ENCODE data around the gene TRAPPC2.
"Not testable (repeated sequence)": the region's sequence is repeated elsewhere in the genome, so short reads cannot be mapped to it uniquely, and the experiment has no call there.

TRAPPC2 gene

GRCh38 chrX:13673016-13673415 is 61.4 kb downstream of the TRAPPC2 start:
- DNase-seq (ENCODE audit: low read depth) = no peak
- no peak overlapping the region for H3K4me3 ChIP-seq (ENCODE audit: low read depth, low read length)

DNA sequence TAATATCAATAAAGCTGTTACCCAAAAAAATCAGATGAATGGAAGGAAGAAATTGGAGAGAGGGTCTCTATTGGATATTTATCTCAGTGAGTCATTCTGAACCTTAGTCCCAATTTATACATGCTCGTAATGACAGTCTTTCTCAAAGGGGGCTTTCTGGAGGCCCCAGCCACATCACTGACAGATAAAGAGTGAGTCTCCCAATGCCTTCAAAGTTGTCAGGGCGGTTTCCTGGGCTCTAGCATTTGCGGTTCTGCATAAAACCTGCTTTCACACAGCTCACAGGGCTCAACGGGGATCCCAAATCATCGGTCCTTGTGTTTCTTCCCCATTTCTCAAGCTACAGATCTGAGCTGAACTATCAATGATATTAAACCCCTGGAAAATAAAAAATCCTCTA is 64.2 kb downstream of the TRAPPC2 start:
- TF ChIP-seq CTCF (IDR thresholded peaks at IDR 0.05; ENCODE audit: control insufficient read depth, extremely low read depth, insufficient read depth) = no peak
- no peak overlapping the region for H3K4me3 ChIP-seq (ENCODE audit: low read depth, low read length)
- DNase-seq (ENCODE audit: low read depth) = no peak

More at GRCh38 chrX:13673016-13673415, 61.4 kb downstream of the TRAPPC2 start:
- TF ChIP-seq CTCF (IDR thresholded peaks at IDR 0.05; ENCODE audit: control insufficient read depth, extremely low read depth, insufficient read depth) = no peak

DNA sequence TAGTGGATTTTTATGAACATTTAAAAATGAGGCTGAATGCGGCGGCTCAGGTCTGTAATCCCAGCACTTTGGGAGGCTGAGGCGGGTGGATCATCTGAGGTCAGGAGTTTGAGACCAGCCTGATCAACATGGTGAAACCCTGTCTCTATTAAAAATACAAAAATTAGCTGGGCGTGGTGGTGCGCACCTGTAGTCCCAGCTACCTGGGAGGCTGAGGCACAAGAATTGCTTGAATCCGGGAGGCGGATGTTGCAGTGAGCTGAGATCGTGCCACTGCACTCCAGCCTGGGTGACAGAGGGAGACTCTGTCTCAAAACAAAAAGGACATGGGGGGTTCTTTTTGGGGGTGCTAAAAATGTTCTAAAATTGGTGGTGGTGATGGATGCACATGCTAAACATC is 64.7 kb downstream of the TRAPPC2 start:
- not testable (repeated sequence) for DNase-seq (ENCODE audit: low read depth); H3K4me3 ChIP-seq (ENCODE audit: low read depth, low read length)

DNA sequence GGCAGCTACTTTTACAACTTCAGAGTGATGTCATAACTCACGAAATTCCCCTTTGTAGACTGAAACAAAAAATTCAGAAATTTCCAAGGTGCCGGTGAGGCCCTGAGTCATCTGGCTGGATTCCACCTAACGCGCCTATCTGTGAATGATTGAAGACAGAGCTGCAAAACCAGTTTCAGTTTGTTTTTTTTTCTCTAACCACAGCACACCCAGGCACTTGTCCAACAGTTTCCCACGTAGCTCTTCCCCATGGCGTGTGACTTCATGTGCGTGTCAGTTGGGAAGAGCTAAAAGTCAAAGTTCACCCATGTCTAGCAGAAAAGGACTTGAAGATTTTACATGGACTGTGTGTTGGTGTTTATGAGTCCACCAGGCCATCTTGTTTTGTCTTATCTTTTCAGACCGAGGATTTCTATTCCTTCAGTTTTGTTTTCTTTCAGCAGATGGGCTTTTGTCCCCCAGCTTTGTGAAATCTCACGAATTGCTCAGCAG is 65.1 kb downstream of the TRAPPC2 start:
- DNase-seq (ENCODE audit: low read depth) = peak; percentile 91
- H3K4me3 ChIP-seq (ENCODE audit: low read depth, low read length) = no peak overlapping the region
- TF ChIP-seq CTCF (IDR thresholded peaks at IDR 0.05; ENCODE audit: control insufficient read depth, extremely low read depth, insufficient read depth) = no peak

DNA sequence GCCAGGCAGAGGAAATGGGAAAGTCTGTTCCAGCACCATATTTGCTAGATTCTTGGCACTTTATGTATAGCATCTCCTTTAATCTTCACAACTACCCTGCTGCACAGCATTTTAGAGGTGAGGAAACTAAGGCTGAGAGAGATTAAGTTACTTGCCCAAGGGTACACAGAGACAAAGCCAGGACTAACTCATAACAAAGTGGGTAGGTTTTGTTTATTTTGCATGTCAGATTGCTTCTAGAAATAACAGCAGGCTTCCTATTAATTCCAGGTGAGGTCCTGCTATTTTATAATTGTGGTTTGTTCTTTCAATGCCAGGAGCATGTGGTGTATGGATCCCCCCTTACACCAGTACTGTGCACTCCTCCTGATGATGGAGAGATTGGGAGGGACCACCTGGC is 66.5 kb downstream of the TRAPPC2 start:
- TF ChIP-seq CTCF (IDR thresholded peaks at IDR 0.05; ENCODE audit: control insufficient read depth, extremely low read depth, insufficient read depth) = no peak
- DNase-seq (ENCODE audit: low read depth) = no peak
- H3K4me3 ChIP-seq (ENCODE audit: low read depth, low read length) = no peak overlapping the region

DNA sequence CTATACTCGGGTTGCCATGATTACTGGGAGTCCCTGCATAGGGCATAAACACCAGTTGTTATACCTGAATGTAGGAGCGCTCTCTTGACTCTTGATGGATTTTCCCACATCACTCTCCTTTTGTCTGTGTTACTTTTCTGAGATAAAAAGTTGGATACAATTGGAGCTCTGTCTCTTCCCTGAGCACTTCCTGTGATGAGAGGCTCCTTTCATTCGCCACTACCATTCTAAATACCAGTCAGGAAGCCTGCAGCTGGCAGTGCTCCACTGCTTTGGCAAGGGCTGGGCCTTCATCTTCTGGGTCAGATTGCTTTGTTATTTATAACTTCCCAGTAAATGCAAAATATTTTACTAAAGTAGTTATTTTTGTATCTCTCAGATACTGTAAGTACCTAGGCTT is 67.6 kb downstream of the TRAPPC2 start:
- H3K4me3 ChIP-seq (ENCODE audit: low read depth, low read length) = no peak overlapping the region
- TF ChIP-seq CTCF (IDR thresholded peaks at IDR 0.05; ENCODE audit: control insufficient read depth, extremely low read depth, insufficient read depth) = no peak
- no peak for DNase-seq (ENCODE audit: low read depth)

- DNase-seq (ENCODE audit: low read depth) = no peak
- no peak for TF ChIP-seq CTCF (IDR thresholded peaks at IDR 0.05; ENCODE audit: control insufficient read depth, extremely low read depth, insufficient read depth)
- H3K4me3 ChIP-seq (ENCODE audit: low read depth, low read length) = no peak overlapping the region
These were observed 70.4 kb downstream of the TRAPPC2 start for GRCh38 chrX:13664020-13664419.

All from LNCaP clone FGC (cell line).